ENCODE results near the gene FAM221B.

FAM221B gene

DNA sequence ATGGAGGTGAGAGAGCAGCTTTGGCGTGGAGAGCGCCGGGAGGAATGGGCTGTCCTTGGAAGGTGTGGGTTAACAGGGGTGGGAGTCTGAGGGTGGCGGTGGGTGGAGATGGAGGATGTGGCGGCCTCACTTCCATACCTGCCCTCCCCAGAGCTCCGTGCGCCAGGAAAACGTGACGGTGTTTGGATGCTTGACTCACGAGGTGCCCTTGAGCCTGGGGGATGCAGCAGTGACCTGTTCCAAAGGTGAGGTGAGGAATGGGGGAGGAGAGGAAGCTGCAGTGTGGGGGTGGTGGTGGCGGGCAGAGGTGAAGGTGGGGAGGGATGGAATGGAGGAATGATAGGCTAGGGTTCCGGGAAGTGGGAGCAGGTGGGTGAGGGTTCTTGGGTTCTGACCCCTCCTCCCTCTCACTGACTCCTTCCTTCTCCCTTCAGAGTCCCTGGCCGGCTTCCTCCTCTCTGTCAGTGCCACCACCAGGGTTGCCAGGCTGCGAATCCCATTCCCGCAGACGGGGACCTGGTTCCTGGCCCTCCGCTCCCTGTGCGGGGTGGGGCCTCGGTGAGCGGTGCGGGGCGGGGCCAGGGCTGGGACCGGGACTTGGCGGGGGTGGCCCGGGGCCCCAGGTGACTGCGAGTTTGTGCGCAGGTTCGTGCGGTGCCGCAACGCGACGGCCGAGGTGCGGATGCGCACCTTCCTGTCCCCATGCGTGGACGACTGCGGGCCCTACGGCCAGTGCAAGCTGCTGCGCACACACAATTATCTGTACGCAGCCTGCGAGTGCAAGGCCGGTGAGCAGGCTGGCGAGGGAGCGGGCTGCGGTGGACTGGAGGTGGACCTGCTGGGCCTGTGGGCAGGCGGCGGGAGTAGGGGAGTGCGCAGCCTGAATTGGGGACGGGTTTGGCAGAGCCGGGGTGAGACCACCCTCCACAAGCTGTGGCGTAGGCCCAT, 17.6 kb upstream of the FAM221B start:
- peak; percentile 47 for DNase-seq (ENCODE audit: low spot score)

DNA sequence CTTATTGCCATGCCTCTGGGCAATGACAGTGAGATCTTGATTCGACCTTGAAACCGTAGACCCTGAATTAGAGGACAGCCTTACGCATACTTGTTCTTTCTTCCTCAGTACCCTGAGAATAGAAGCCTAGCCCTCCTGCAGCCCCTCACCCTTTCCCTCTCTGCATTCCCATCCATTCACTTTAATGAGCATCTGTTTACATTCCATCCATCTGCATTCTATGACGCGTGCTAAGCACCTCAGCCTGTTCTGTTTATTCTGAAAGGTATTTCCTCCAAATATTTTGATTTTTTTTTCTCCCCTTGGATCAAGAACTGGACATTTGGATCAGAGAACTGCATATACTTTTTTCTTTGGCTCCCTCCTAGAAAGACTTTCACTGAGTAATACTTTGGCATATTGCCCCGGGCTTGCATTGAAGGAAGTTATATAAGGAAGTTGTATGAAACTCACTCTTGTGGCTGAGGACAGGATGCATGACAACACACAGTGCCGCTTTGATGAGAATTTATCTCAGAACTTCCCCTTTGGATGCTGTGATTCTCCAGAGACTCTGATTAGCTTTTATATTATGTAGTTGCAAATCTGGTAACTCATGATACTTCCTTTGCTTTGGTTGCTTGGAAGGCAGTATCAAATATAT, 16.2 kb upstream of the FAM221B start:
- peak; percentile 49 for DNase-seq (ENCODE audit: low spot score)
- TF ChIP-seq, protein P1, sequence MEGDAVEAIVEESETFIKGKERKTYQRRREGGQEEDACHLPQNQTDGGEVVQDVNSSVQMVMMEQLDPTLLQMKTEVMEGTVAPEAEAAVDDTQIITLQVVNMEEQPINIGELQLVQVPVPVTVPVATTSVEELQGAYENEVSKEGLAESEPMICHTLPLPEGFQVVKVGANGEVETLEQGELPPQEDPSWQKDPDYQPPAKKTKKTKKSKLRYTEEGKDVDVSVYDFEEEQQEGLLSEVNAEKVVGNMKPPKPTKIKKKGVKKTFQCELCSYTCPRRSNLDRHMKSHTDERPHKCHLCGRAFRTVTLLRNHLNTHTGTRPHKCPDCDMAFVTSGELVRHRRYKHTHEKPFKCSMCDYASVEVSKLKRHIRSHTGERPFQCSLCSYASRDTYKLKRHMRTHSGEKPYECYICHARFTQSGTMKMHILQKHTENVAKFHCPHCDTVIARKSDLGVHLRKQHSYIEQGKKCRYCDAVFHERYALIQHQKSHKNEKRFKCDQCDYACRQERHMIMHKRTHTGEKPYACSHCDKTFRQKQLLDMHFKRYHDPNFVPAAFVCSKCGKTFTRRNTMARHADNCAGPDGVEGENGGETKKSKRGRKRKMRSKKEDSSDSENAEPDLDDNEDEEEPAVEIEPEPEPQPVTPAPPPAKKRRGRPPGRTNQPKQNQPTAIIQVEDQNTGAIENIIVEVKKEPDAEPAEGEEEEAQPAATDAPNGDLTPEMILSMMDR (IDR thresholded peaks at IDR 0.05; ENCODE audit: extremely low read depth, missing control alignments): no peak

More for the DNA sequence above, 17.6 kb upstream of the FAM221B start:
- TF ChIP-seq, protein P1 (IDR thresholded peaks at IDR 0.05; ENCODE audit: extremely low read depth, missing control alignments): no peak

DNA sequence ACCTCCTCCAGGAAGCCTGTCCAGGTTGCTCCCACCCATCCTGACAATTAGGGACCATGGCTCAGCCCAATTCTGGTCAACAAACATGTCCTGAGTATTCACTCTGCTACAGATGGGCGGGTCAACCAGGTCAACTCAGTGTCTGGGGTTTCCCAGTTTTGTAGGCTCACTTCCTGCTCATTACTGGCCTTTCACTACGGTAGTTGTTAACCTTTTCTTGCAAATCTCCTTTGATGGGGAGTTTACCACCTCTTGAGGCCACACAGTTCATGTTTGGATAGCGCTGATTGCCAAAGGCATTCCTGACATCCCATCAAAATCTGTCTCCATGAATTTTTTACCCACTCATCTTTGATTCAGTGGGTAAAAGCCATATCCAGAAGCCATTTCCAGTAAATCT, 14.3 kb upstream of the FAM221B start:
- DNase-seq (ENCODE audit: low spot score): peak; percentile 86
- TF ChIP-seq, protein P1 (IDR thresholded peaks at IDR 0.05; ENCODE audit: extremely low read depth, missing control alignments): no peak

DNA sequence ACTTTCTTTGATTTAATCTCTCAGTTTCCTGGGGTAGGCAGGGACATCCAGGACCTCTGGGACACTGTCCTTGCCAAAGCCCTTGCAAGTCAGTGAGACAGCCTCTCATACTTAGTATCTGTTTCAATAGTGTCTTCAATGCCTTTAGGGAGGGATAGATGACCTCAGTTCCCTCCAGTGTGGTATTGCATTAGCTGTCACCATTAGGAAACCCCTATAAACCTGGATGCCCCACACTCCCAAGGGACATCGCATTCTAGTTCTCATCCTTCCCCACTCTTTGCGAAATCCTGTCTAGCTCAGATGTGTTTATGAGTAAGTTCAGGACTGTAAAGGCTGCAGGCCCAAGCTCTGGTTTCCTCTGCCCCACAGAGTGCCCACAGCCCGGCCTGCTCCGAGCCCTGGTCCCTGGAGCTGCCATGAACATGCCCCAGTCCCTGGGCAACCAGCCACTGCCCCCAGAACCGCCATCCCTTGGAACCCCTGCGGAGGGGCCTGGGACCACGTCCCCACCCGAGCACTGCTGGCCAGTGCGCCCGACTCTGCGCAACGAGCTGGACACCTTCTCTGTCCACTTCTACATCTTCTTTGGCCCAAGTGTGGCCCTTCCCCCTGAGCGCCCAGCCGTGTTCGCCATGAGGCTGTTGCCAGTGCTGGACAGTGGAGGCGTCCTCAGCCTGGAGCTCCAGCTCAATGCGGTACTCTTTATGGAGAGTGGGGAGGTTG, 13.7 kb upstream of the FAM221B start:
- TF ChIP-seq, protein P1 (IDR thresholded peaks at IDR 0.05; ENCODE audit: extremely low read depth, missing control alignments): no peak
- no peak for DNase-seq (ENCODE audit: low spot score)

- TF ChIP-seq, protein P1 (IDR thresholded peaks at IDR 0.05; ENCODE audit: extremely low read depth, missing control alignments): no peak
- no peak for DNase-seq (ENCODE audit: low spot score)
Observed at GRCh38 chr9:35841645-35841900, 13.0 kb upstream of the FAM221B start.

DNA sequence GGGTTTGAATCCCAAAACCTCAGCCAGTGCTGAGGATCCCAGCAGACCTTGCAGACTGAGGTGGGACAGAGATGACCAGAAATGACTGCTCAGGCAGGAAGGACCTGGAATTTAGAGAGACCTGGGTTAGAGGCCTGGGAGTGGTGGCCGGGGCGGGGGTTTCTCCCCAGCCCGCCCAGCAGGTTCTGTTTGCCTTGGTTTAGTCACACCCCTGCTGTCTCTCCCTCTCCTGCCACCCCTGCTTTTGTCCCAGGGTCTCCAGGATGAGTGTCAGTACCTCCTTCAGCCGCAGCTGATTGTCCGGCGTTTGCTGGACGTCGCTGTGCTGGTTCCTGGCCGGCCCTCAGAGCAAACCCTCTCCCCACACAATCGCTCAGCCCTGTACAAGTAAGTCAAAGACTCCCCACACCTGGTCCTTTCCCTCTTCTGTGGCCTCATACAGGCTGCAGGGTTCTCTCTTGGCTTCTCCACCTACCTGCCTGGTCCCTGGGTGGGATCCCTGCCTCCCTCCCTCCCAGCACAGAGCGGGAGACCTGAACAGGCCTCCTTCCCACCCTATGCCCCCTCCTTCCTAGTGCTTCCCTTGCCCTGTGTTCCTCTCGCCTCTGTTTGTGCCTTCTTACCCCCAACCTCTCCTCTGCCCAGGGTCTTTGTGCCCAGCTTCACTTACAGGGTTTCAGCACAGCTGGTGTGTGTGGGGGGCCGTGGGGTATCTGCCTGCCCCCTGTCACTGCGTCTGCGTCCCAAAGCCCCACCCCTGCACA, 12.5 kb upstream of the FAM221B start:
- TF ChIP-seq, protein P1 (IDR thresholded peaks at IDR 0.05; ENCODE audit: extremely low read depth, missing control alignments): no peak
- DNase-seq (ENCODE audit: low spot score): no peak

Measured in GM20000 (cell line).